Astrocyte (in vitro differentiated cells and primary cell): Measurements from ENCODE around the gene KCNMA1. TPM values are rescaled to one million over a fixed set of nuclear protein-coding genes. Genes with fewer than 3 reads are reported as not detected.
A peak's percentile ranks its signal among the peaks of the same experiment; 100 is the strongest.

ENCODE experiments used
- DNase-seq: peaks from one replicate; pipeline ENCODE4 v3.0.0-alpha.2; 2010; ENCODE audit warnings: low read depth
- FAIRE-seq: peaks from 2 replicates; lab custom pipeline; 2011; peaks lifted over from hg19 to GRCh38; lab: Jason Lieb, UNC
- H2AFZ ChIP-seq: 2 replicates; pipeline ENCODE4 v1.6.0; 2012; ENCODE audit warnings: low read depth, low read length, inconsistent platforms
- H3K27ac ChIP-seq: 2 replicates; pipeline ENCODE4 v1.5.1; 2011; ENCODE audit warnings: low read depth, low read length, inconsistent platforms
- H3K27me3 ChIP-seq: 2 replicates; pipeline ENCODE4 v1.6.0; 2011; ENCODE audit warnings: low read length, inconsistent platforms; ENCODE audit not compliant: insufficient read depth
- H3K36me3 ChIP-seq: 2 replicates; pipeline ENCODE4 v1.5.1; 2011; ENCODE audit warnings: low read length, inconsistent platforms; ENCODE audit not compliant: insufficient read depth
- H3K4me1 ChIP-seq: 2 replicates; pipeline ENCODE4 v1.5.1; 2011; ENCODE audit warnings: low read length, inconsistent platforms; ENCODE audit not compliant: insufficient read depth
- H3K4me2 ChIP-seq: 2 replicates; pipeline ENCODE4 v1.6.0; 2012; ENCODE audit warnings: low read length, inconsistent platforms
- H3K4me3 ChIP-seq: 2 replicates; pipeline ENCODE4 v1.5.1; 2011; ENCODE audit warnings: low read depth, mild to moderate bottlenecking, low read length, inconsistent platforms; ENCODE audit not compliant: insufficient read depth
- H3K79me2 ChIP-seq: 2 replicates; pipeline ENCODE4 v1.6.0; 2012; ENCODE audit warnings: mild to moderate bottlenecking, low read length, inconsistent platforms; ENCODE audit not compliant: insufficient read depth
- H3K9ac ChIP-seq: 2 replicates; pipeline ENCODE4 v1.6.0; 2012; ENCODE audit warnings: mild to moderate bottlenecking, low read length, inconsistent platforms
- H3K9me3 ChIP-seq: 2 replicates; pipeline ENCODE4 v1.5.1; 2012; ENCODE audit warnings: low read depth, mild to moderate bottlenecking, low read length, inconsistent platforms; ENCODE audit not compliant: insufficient read depth
- H4K20me1 ChIP-seq: 2 replicates; pipeline ENCODE4 v1.6.0; 2012; ENCODE audit warnings: low read length, inconsistent platforms; ENCODE audit not compliant: insufficient read depth
- H3K27ac Mint-ChIP-seq: one replicate; pipeline ENCODE4 v1.8.0; 2021; ENCODE audit warnings: mild to moderate bottlenecking, mixed read lengths; ENCODE audit not compliant: unreplicated experiment
- H3K27me3 Mint-ChIP-seq: one replicate; pipeline ENCODE4 v1.8.0; 2021; ENCODE audit warnings: low read depth, mixed read lengths; ENCODE audit not compliant: unreplicated experiment
- H3K36me3 Mint-ChIP-seq: one replicate; pipeline ENCODE4 v1.8.0; 2021; ENCODE audit warnings: low read depth, mixed read lengths; ENCODE audit not compliant: unreplicated experiment
- H3K4me1 Mint-ChIP-seq: one replicate; pipeline ENCODE4 v1.8.0; 2021; ENCODE audit warnings: low read depth, mixed read lengths; ENCODE audit not compliant: unreplicated experiment
- H3K4me3 Mint-ChIP-seq: one replicate; pipeline ENCODE4 v1.8.0; 2021; ENCODE audit warnings: mild to moderate bottlenecking, moderate library complexity, mixed read lengths; ENCODE audit not compliant: unreplicated experiment
- H3K9me3 Mint-ChIP-seq: one replicate; pipeline ENCODE4 v1.8.0; 2021; ENCODE audit warnings: mild to moderate bottlenecking, mixed read lengths; ENCODE audit not compliant: unreplicated experiment
- CTCF ChIP-seq: IDR thresholded peaks from 2 replicates; pipeline ENCODE4 v1.5.1; 2011; ENCODE audit warnings: low read depth, mild to moderate bottlenecking, inconsistent platforms, low read length, moderate library complexity; ENCODE audit not compliant: insufficient read depth
- EZH2 ChIP-seq: IDR thresholded peaks from 2 replicates; pipeline ENCODE4 v1.6.1; 2012; ENCODE audit warnings: mild to moderate bottlenecking, low read length, inconsistent platforms; ENCODE audit not compliant: insufficient read depth
- total RNA-seq: library from RNA; stranded (reverse); gene quantifications from 2 replicates; pipeline ENCODE4 v1.2.1, GENCODE V29; 2021

The KCNMA1 gene
- total RNA-seq, 1 donor from 2014 or later = 45.8 TPM

DNA sequence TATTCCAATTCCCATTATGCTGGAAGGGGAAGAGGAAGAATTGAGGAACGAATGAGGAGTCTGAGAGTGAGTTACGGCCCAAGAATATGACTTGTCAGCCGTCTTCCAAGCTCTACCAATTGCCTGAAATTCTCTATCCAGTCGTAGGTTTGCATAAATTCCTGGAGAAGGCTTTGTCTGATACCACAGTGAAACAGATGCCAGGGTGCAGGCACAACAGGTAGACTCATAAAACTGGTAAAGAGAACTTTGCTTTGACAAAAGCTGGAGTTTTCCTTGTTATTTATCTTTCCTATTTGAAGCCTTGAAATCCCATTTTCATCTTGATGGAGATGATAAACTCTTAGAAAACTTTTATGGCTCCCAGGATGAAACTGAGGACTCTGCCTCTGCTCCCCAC is 251.2 kb downstream of the KCNMA1 start:
- no peak overlapping the region for H3K4me3 Mint-ChIP-seq
- H3K36me3 ChIP-seq = no peaks in the 10 kb centered on the region
- H3K9me3 ChIP-seq = no peaks in the 10 kb centered on the region
- H3K27me3 Mint-ChIP-seq = no peaks in the 10 kb centered on the region
- peak overlapping the region; percentile 56 for H3K9ac ChIP-seq
- TF ChIP-seq CTCF = no peak
- no peak for TF ChIP-seq EZH2
- H3K27me3 ChIP-seq = no peaks in the 10 kb centered on the region
- no peak overlapping the region for H3K4me3 ChIP-seq
- peak overlapping the region; percentile 94 for H3K27ac Mint-ChIP-seq
- H3K4me1 ChIP-seq = peaks cover 36% of the 10 kb centered on the region
- H4K20me1 ChIP-seq = no peaks in the 10 kb centered on the region
- H3K4me1 Mint-ChIP-seq = peaks cover 42% of the 10 kb centered on the region
- FAIRE-seq (no peak), DNase-seq (no peak)
- no peak overlapping the region for H2AFZ ChIP-seq
- H3K36me3 Mint-ChIP-seq = no peaks in the 10 kb centered on the region
- H3K79me2 ChIP-seq = no peaks in the 10 kb centered on the region
- H3K4me2 ChIP-seq = peak overlapping the region; percentile 75
- peak overlapping the region; percentile 54 for H3K27ac ChIP-seq
- no peaks in the 10 kb centered on the region for H3K9me3 Mint-ChIP-seq

DNA sequence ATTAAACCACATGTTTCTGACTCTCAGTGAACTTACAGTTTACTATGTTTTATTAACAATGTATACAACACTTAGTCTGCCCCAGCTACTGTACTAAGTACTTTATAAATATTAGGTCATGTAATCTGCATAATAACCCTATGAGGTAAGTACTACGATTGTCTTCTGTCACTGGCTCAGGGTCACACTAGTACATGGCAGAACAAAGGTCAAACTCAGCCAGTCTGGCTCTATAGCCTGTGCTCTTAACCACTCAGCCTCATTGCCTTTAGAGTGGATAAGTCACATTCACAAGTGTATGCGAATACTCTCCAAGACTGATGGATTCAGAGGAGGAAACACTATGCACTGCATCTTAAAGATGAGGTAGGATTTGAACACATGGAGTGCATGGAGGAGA is 252.3 kb downstream of the KCNMA1 start:
- H3K36me3 ChIP-seq = no peaks in the 10 kb centered on the region
- H3K4me3 ChIP-seq = no peak overlapping the region
- no peak overlapping the region for H3K4me2 ChIP-seq
- no peak overlapping the region for H3K9ac ChIP-seq
- H3K27me3 ChIP-seq = no peaks in the 10 kb centered on the region
- Mint-ChIP-seq H3K36me3 (no peaks in the 10 kb centered on the region), H3K9me3 (no peaks in the 10 kb centered on the region), H3K4me1 (peaks cover 32% of the 10 kb centered on the region), H3K27me3 (no peaks in the 10 kb centered on the region), H3K4me3 (no peak overlapping the region), H3K27ac (no peak overlapping the region)
- H2AFZ ChIP-seq = no peak overlapping the region
- H3K79me2 ChIP-seq = no peaks in the 10 kb centered on the region
- no peak overlapping the region for H3K27ac ChIP-seq
- H4K20me1 ChIP-seq = no peaks in the 10 kb centered on the region
- TF ChIP-seq EZH2 (no peak), CTCF (no peak)
- FAIRE-seq (no peak), DNase-seq (no peak)
- no peaks in the 10 kb centered on the region for H3K9me3 ChIP-seq
- peaks cover 25% of the 10 kb centered on the region for H3K4me1 ChIP-seq

DNA sequence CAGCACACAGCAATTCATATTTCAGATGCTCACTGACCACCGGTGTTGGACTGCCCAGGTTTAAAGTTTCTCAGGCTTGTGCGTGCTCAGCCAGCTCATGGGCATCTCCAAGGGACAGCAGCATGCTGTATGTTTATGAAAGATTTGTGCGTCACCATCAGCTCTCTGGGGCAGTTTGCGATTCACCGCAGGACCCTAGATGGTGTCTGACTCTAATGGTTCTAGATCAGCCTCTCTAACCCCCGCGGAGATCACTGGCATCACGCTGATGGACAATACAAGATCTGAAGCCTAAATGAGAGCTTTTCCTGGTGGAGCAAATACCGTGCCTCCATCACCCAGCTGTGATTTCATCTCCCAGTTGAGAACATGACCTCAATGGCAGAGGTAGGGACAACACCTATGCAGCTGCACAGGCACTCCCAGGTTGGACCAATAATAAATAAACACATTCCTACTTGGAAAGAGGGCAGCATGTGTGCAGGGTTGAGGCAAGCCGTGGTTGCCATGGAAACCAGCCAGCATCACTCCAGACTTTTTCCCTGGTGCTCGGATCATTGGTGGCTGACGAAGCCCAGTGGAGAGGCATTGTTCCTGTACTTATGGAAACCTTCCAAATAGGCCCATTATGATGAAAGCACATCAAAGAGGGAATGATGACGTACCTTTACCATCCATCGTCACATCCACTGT is 253.6 kb downstream of the KCNMA1 start:
- Mint-ChIP-seq H3K9me3 (no peaks in the 10 kb centered on the region), H3K27ac (no peak overlapping the region), H3K27me3 (no peaks in the 10 kb centered on the region), H3K4me1 (peaks cover 27% of the 10 kb centered on the region), H3K4me3 (no peak overlapping the region), H3K36me3 (no peaks in the 10 kb centered on the region)
- H3K27me3 ChIP-seq = no peaks in the 10 kb centered on the region
- no peaks in the 10 kb centered on the region for H3K36me3 ChIP-seq
- no peak overlapping the region for H3K9ac ChIP-seq
- no peaks in the 10 kb centered on the region for H3K9me3 ChIP-seq
- FAIRE-seq (peak; percentile 17), DNase-seq (no peak)
- TF ChIP-seq EZH2 = no peak
- TF ChIP-seq CTCF = no peak
- no peaks in the 10 kb centered on the region for H4K20me1 ChIP-seq
- no peak overlapping the region for H3K4me3 ChIP-seq
- H2AFZ ChIP-seq = peak overlapping the region; percentile 9
- peaks cover 24% of the 10 kb centered on the region for H3K4me1 ChIP-seq
- H3K79me2 ChIP-seq = no peaks in the 10 kb centered on the region
- H3K4me2 ChIP-seq = no peak overlapping the region
- H3K27ac ChIP-seq = no peak overlapping the region
